Lung (tissue), 12 donors: Measurements from ENCODE around the gene TIMP3. TPM values are rescaled to one million over a fixed set of nuclear protein-coding genes. Genes with fewer than 3 reads are reported as not detected.

Experiments used
- ATAC-seq: fragments of 200-7000 bp; cut with Tn5 transposase; one replicate; pipeline ENCODE4 v1.9.1; 2020; ENCODE audit warnings: moderate number of reproducible peaks; ENCODE audit not compliant: insufficient read depth, low FRiP score
- DNase-seq, 3 donors: peaks; one replicate each; pipeline ENCODE4 v3.0.0-alpha.2; 2013 to 2017
- H3K27ac ChIP-seq, 2 donors: one replicate each; pipeline ENCODE4 v1.5.1; 2013; ENCODE audit warnings: mild to moderate bottlenecking in 2 of 2, moderate library complexity in 2 of 2, control low read depth in 1 of 2, inconsistent platforms in 1 of 2, low read depth in 1 of 2, low read length in 1 of 2
- H3K27me3 ChIP-seq, 3 donors: one replicate each; pipeline ENCODE4 v1.5.1; 2013; ENCODE audit warnings: low read length in 2 of 3; ENCODE audit not compliant: control insufficient read depth in 3 of 3, insufficient read depth in 3 of 3
- H3K36me3 ChIP-seq, 4 donors: one replicate each; pipeline ENCODE4 v1.5.1; 2013; ENCODE audit warnings: low read length in 4 of 4, mild to moderate bottlenecking in 1 of 4, moderate library complexity in 1 of 4; ENCODE audit not compliant: control insufficient read depth in 4 of 4, insufficient read depth in 4 of 4
- H3K4me1 ChIP-seq, 5 donors: one replicate each; pipeline ENCODE4 v1.5.1; 2013; ENCODE audit warnings: low read length in 5 of 5, mild to moderate bottlenecking in 2 of 5, moderate library complexity in 1 of 5; ENCODE audit not compliant: control insufficient read depth in 5 of 5, insufficient read depth in 5 of 5
- H3K4me3 ChIP-seq: one replicate; pipeline ENCODE4 v1.5.1; 2013; ENCODE audit warnings: mild to moderate bottlenecking, control low read depth, moderate library complexity
- H3K9ac ChIP-seq, 2 donors: one replicate each; pipeline ENCODE4 v1.5.1; 2013; ENCODE audit warnings: low read length in 2 of 2, control low read depth in 1 of 2; ENCODE audit not compliant: insufficient read depth in 1 of 2
- H3K9me3 ChIP-seq, 4 donors: one replicate each; pipeline ENCODE4 v1.5.1; 2013; ENCODE audit warnings: low read length in 3 of 4, mild to moderate bottlenecking in 1 of 4, moderate library complexity in 1 of 4; ENCODE audit not compliant: control insufficient read depth in 4 of 4, insufficient read depth in 3 of 4
- WGBS, 2 donors: extraction: QIAGEN DNeasy Blood & Tissue Kit; methylation state at CpG; one replicate each; pipeline ENCODE4 v1.1.7; 2013; 5-methylcytosine and 5-hydroxymethylcytosine counted together
- polyA plus RNA-seq, 2 donors: library from polyadenylated mRNA; stranded (reverse); fragments of 200-250 nt; gene quantifications; one replicate each; pipeline ENCODE4 v1.2.1, GENCODE V29; 2013
- total RNA-seq, 2 donors: library from RNA; depleted of rRNA in 1 of 2; stranded (reverse); fragments of >200 nt in 1 of 2; gene quantifications; one replicate each; pipeline ENCODE4 v1.2.1, GENCODE V29; 2014 to 2021
- TF ChIP-seq, protein P1 (sequence below): IDR thresholded peaks from 2 replicates; pipeline ENCODE4 v1.5.1; 2012; ENCODE audit warnings: mild to moderate bottlenecking; ENCODE audit errors: control extremely low read depth, extremely low read depth
- donor health status: control.
- donor health status: control.
- donor health status: Bipolar disorder and iron deficiency.
- donor health status: healthy.
- donor health status: DM: yes; HTN: yes; CAD: no.

TIMP3 gene
- total and polyA plus RNA-seq, 4 donors = 129 to 547 (median 239) TPM

DNA sequence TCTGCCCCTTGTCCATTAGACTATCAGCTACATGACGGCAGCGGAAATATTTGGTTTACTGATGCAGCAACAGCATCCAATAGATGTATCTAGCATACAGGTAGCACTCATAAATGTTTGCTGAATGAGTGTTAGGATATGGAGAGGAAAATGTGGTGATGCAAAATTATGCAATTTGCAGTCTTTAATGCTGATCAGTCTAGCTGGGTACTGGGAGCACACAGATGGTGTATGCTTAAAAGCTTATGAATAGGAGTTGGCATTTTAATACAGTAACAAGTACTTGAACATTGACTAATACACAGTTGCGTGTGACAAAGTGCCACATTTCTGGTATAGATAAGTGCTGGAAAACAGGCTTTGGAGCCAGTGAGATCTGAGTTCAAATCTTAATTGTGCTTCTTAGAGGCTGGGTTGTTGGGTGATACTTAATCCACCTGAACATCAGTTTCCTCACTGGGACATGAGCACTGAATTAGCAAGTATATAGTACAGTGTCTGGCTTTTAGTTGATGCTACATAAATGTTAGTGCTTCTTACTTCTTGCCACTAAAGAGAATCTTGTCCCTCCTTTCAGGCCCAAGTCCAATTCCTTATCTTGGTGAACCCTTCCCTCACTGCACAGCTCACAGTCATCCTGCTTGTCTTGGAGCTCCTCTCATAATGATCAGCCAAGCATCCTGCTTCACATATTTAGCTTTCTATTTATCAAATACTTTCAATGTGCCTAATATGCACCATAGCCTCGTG, 99.6 kb downstream of the TIMP3 start:
- ATAC-seq (no peak), DNase-seq (no peak)
- H3K27ac ChIP-seq = no peak overlapping the region
- 85 to 89% methylated on average over 4 of the region's 4 CpGs for WGBS, 2 donors
- no peaks in the 10 kb centered on the region for H3K9me3 ChIP-seq
- TF ChIP-seq, protein P1, sequence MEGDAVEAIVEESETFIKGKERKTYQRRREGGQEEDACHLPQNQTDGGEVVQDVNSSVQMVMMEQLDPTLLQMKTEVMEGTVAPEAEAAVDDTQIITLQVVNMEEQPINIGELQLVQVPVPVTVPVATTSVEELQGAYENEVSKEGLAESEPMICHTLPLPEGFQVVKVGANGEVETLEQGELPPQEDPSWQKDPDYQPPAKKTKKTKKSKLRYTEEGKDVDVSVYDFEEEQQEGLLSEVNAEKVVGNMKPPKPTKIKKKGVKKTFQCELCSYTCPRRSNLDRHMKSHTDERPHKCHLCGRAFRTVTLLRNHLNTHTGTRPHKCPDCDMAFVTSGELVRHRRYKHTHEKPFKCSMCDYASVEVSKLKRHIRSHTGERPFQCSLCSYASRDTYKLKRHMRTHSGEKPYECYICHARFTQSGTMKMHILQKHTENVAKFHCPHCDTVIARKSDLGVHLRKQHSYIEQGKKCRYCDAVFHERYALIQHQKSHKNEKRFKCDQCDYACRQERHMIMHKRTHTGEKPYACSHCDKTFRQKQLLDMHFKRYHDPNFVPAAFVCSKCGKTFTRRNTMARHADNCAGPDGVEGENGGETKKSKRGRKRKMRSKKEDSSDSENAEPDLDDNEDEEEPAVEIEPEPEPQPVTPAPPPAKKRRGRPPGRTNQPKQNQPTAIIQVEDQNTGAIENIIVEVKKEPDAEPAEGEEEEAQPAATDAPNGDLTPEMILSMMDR = no peak
- H3K4me1 ChIP-seq = peaks cover 0 to 9% (median 0%) of the 10 kb centered on the region in 5 donors
- no peaks in the 10 kb centered on the region for H3K36me3 ChIP-seq
- H3K9ac ChIP-seq = no peak overlapping the region
- H3K27me3 ChIP-seq = no peaks in the 10 kb centered on the region
- no peak overlapping the region for H3K4me3 ChIP-seq

DNA sequence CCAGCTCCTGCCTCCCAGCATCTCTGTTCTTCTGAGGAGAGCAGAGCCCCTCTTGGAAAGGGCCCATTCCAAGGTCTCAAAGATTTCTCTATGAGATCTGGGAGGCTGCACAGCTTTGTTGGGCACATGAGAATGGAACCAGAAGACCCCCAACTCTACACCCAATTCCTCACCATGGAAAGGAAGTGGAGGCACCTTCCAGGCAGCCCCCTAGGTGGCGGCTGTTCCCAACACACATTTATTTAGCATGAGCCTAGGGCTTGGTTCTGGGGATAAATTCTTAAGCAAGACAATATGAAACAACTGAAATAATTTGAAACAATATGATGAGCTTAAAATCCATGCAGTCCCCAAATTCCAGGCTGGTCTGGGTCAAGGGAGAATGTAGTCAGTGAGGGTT, 100.4 kb downstream of the TIMP3 start:
- H3K27ac ChIP-seq = no peak overlapping the region
- no peak for ATAC-seq
- H3K9ac ChIP-seq = no peak overlapping the region
- no peak for DNase-seq
- TF ChIP-seq, protein P1 = no peak
- H3K4me1 ChIP-seq = peaks cover 0 to 9% (median 0%) of the 10 kb centered on the region in 5 donors
- H3K27me3 ChIP-seq = no peaks in the 10 kb centered on the region
- H3K9me3 ChIP-seq = no peaks in the 10 kb centered on the region
- no peak overlapping the region for H3K4me3 ChIP-seq
- H3K36me3 ChIP-seq = no peaks in the 10 kb centered on the region
- WGBS, 2 donors = 43 to 44% methylated on average over 1 of the region's 1 CpG

DNA sequence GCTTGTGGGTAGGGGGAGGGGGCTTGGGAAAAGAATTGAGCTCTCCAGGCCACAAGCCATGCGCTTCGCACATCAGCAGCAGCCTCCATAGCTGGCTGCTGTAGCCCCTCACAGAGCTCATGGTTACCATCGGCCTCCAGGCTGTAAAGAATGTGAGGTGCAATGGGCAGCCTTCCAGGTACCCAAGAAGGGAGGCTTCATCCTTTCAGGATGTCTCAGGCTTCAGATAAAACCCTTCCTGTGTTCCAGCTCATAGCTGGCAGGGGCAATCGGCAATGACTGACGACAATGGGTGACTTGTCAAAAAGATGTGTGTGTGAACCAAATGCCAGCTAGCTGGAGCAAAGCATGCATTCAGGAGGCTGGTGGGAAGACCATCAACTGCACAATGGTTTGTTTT, 102.0 kb downstream of the TIMP3 start:
- WGBS, 2 donors = 81 to 85% methylated on average over 5 of the region's 5 CpGs
- no peak for ATAC-seq
- Histone ChIP-seq H3K9ac (no peak overlapping the region), H3K4me1 (peaks cover 0 to 9% (median 0%) of the 10 kb centered on the region in 5 donors), H3K36me3 (no peaks in the 10 kb centered on the region), H3K9me3 (no peaks in the 10 kb centered on the region), H3K27me3 (no peaks in the 10 kb centered on the region), H3K4me3 (no peak overlapping the region), H3K27ac (no peak overlapping the region)
- TF ChIP-seq, protein P1 = no peak
- no peak for DNase-seq
